Tibial artery (tissue), 4 donors: ENCODE results near the gene RBM27.
"Not testable (repeated sequence)": the region's sequence is repeated elsewhere in the genome, so short reads cannot be mapped to it uniquely, and the experiment has no call there.

Source experiments
- DNase-seq, 2 donors: peaks; one replicate each; pipeline ENCODE4 v3.0.0-alpha.2; 2019
- H3K27ac ChIP-seq, 2 donors: fragments of 200-600 bp; sonication (generic) in 1 of 2; 1 replicate in 1 of 2; 2 replicates in 1 of 2; pipeline ENCODE4 v1.5.1; 2018 to 2019; ENCODE audit warnings: mild to moderate bottlenecking in 1 of 2
- H3K27me3 ChIP-seq, 2 donors: fragments of 200-600 bp; sonication (generic) in 1 of 2; one replicate each; pipeline versions ENCODE4 v1.5.1 to v1.6.0; 2016 to 2019
- H3K36me3 ChIP-seq, 3 donors: fragments of 200-600 bp; sonication (generic) in 2 of 3; one replicate each; pipeline ENCODE4 v1.5.1; 2016 to 2019; ENCODE audit warnings: mild to moderate bottlenecking in 2 of 3
- H3K4me1 ChIP-seq, 4 donors: fragments of 200-600 bp; sonication (generic) in 2 of 4; 1 replicate in 3 of 4; 2 replicates in 1 of 4; pipeline ENCODE4 v1.5.1; 2016 to 2019
- H3K4me3 ChIP-seq, 2 donors: fragments of 200-600 bp; sonication (generic) in 1 of 2; 1 replicate in 1 of 2; 2 replicates in 1 of 2; pipeline ENCODE4 v1.5.1; 2018 to 2019; ENCODE audit warnings: mild to moderate bottlenecking in 2 of 2
- H3K9me3 ChIP-seq, 3 donors: fragments of 200-600 bp; sonication (generic) in 1 of 3; one replicate each; pipeline ENCODE4 v1.5.1; 2016 to 2019
- CTCF ChIP-seq, 2 experiments: fragments of 200-600 bp in 1 of 2; fragments of 450-650 bp in 1 of 2; IDR thresholded peaks; one replicate each; pipeline ENCODE4 v1.5.1; 2017 to 2019; ENCODE audit warnings: antibody characterized with exemption in 2 of 2, mild to moderate bottlenecking in 1 of 2, moderate library complexity in 1 of 2
- intact Hi-C: fragments of 100-400 bp; cut with DNase I; formaldehyde crosslinking; loops from one replicate; pipeline ENCODE4 v1.15.0; 2023; ENCODE audit warnings: low total_unique reads

The RBM27 gene

DNA sequence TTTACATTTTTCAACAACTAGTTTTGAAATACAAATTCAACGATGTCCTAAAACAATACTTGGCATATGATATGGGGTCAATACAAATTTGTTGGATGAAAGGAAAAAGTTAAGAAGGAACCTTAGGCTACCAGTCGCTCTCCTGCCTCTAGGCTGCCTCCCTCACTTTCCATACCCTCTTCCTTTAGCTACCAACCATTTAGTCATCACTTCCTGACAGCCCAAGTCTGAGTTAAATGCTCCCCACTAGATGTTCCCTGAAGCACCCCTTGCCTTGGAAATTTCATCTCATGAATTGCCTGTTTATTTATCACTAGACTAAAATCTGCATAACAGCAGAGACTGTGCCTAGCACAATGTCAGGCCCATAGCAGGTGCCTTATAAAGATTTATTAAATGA, 18.2 kb upstream of the RBM27 start:
- H3K4me1 ChIP-seq: peaks cover 0 to 23% (median 5%) of the 10 kb centered on the region in 4 donors
- H3K27me3 ChIP-seq: no peaks in the 10 kb centered on the region
- no peaks in the 10 kb centered on the region for H3K9me3 ChIP-seq
- H3K36me3 ChIP-seq: no peaks in the 10 kb centered on the region
- TF ChIP-seq CTCF (IDR thresholded peaks at IDR 0.05): no peak
- intact Hi-C loops: loop anchor here (10.0 kb wide), 1 partner anchor 240 kb away; no protein-coding TSS in a partner anchor
- no peak for DNase-seq
- no peak overlapping the region for H3K4me3 ChIP-seq
- H3K27ac ChIP-seq: no peak overlapping the region

- Histone ChIP-seq H3K27me3 (no peaks in the 10 kb centered on the region), H3K4me1 (peaks cover 0 to under 1% (median 0%) of the 10 kb centered on the region in 4 donors), H3K9me3 (no peaks in the 10 kb centered on the region), H3K36me3 (no peaks in the 10 kb centered on the region), H3K27ac (no peak overlapping the region), H3K4me3 (no peak overlapping the region)
- intact Hi-C loops: loop anchor here (10.0 kb wide), 1 partner anchor 236 kb away; no protein-coding TSS in a partner anchor
- no peak for DNase-seq
- TF ChIP-seq CTCF (IDR thresholded peaks at IDR 0.05): no peak
Observed at GRCh38 chr5:146188358-146188757, 15.0 kb upstream of the RBM27 start.

- no peak for TF ChIP-seq CTCF (IDR thresholded peaks at IDR 0.05)
- no peaks in the 10 kb centered on the region for H3K27me3 ChIP-seq
- no peak for DNase-seq
Observed at GRCh38 chr5:146192571-146193043, 10.8 kb upstream of the RBM27 start.

DNA sequence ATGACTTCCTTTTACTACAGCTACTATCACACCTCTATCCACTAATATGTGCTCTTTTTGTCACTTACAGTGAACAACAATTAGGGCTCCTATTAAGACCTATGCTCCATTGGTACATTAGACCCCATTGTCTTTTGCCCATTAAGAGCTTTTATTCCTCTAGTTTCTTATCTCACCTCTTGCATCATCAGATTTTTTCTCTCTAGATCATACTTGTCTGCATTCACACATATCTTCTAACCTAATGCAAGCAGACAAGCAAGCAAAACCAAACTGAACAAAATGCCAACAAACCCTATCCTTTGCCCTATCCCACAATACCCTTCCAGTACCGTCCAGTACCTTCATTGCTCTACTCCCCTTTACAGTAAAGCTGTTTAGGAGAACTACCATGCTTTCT, 10.1 kb upstream of the RBM27 start:
- intact Hi-C loops: loop anchor here (10.0 kb wide), 1 partner anchor 252 kb away; the partner anchor contains the start of gene TCERG1
- no peaks in the 10 kb centered on the region for H3K27me3 ChIP-seq
- TF ChIP-seq CTCF (IDR thresholded peaks at IDR 0.05): no peak

More at GRCh38 chr5:146192571-146193043, 10.8 kb upstream of the RBM27 start:
- no peaks in the 10 kb centered on the region for H3K4me1 ChIP-seq
- H3K4me3 ChIP-seq: no peak overlapping the region
- H3K9me3 ChIP-seq: no peaks in the 10 kb centered on the region
- no peaks in the 10 kb centered on the region for H3K36me3 ChIP-seq
- no peak overlapping the region for H3K27ac ChIP-seq
- intact Hi-C loops: loop anchor here (10.0 kb wide), 1 partner anchor 252 kb away; the partner anchor contains the start of gene TCERG1

DNA sequence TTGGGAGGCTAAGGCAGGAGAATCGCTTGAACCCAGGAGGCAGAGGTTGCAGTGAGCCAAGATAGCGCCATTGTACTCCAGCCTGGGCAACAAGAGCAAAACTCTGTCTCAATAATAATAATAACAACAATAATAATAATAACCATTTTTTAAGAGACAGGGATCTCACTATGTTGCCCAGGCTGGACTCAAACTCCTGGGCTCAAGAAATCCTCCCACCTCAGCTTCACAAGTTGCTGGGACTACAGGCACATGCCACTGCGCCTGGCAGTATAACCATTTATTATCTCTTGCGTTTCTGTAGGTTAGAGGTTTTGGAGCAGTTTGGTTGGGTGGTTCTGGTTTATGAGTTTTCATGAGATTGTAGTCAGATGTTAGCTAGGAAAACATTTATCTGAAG, 8.4 kb upstream of the RBM27 start:
- not testable (repeated sequence) for H3K36me3 ChIP-seq, H3K9me3 ChIP-seq, H3K27ac ChIP-seq, H3K4me1 ChIP-seq, H3K27me3 ChIP-seq, DNase-seq, H3K4me3 ChIP-seq
- intact Hi-C loops: loop anchor here (10.0 kb wide), 1 partner anchor 250 kb away; the partner anchor contains the start of gene TCERG1

More for the DNA sequence above, 10.1 kb upstream of the RBM27 start:
- H3K9me3 ChIP-seq: no peaks in the 10 kb centered on the region
- H3K27ac ChIP-seq: no peak overlapping the region
- H3K4me1 ChIP-seq: no peaks in the 10 kb centered on the region
- H3K36me3 ChIP-seq: no peaks in the 10 kb centered on the region
- H3K4me3 ChIP-seq: no peak overlapping the region
- DNase-seq: no peak

- intact Hi-C loops: loop anchor here (10.0 kb wide), 1 partner anchor 248 kb away; the partner anchor contains the start of gene TCERG1
- Histone ChIP-seq H3K4me3 (no peak overlapping the region), H3K36me3 (no peaks in the 10 kb centered on the region), H3K4me1 (no peaks in the 10 kb centered on the region), H3K27me3 (no peaks in the 10 kb centered on the region), H3K27ac (no peak overlapping the region), H3K9me3 (no peaks in the 10 kb centered on the region)
- no peak for TF ChIP-seq CTCF (IDR thresholded peaks at IDR 0.05)
- DNase-seq: no peak
Observed at GRCh38 chr5:146196459-146197048, 6.9 kb upstream of the RBM27 start.
